HG03460 (cell line): ENCODE measurements around the gene FOXF1.

ENCODE experiments used
- ATAC-seq: cut with Tn5 transposase; IDR thresholded peaks from one replicate; pipeline ENCODE4 v1.9.1; 2021; ENCODE audit not compliant: unreplicated experiment

The FOXF1 gene

GRCh38 chr16:86503830-86504229, 6.5 kb upstream of the FOXF1 start:
- no peak for ATAC-seq

GRCh38 chr16:86504315-86505184, 5.8 kb upstream of the FOXF1 start:
- no peak for ATAC-seq

- no peak for ATAC-seq
These were observed 5.0 kb upstream of the FOXF1 start for GRCh38 chr16:86505185-86505898.

- no peak for ATAC-seq
These were observed 4.1 kb upstream of the FOXF1 start for GRCh38 chr16:86505899-86506864.

GRCh38 chr16:86507173-86508027, 2.9 kb upstream of the FOXF1 start:
- ATAC-seq: no peak

GRCh38 chr16:86508028-86508946, 2.0 kb upstream of the FOXF1 start:
- ATAC-seq: no peak

- no peak for ATAC-seq
These were observed 1.2 kb upstream of the FOXF1 start for GRCh38 chr16:86508947-86509758.

- ATAC-seq: no peak
These were observed 415 bp upstream of the FOXF1 start for GRCh38 chr16:86509759-86510464.

GRCh38 chr16:86511317-86512161, 1.2 kb downstream of the FOXF1 start:
- ATAC-seq: no peak

GRCh38 chr16:86512301-86512859, 2.1 kb downstream of the FOXF1 start:
- no peak for ATAC-seq

- no peak for ATAC-seq
These were observed 2.6 kb downstream of the FOXF1 start for GRCh38 chr16:86512860-86513470.

- ATAC-seq: no peak
These were observed 3.3 kb downstream of the FOXF1 start for GRCh38 chr16:86513471-86514277.

- ATAC-seq: no peak
These were observed 4.4 kb downstream of the FOXF1 start for GRCh38 chr16:86514481-86515376.

- no peak for ATAC-seq
These were observed 5.1 kb downstream of the FOXF1 start for GRCh38 chr16:86515413-86515776.
